GM12801 (cell line): Measurements from ENCODE around the gene GDPD4.

ENCODE experiments used
- TF ChIP-seq, protein P1 (sequence below): IDR thresholded peaks from one replicate; pipeline ENCODE4 v1.5.1; 2011; ENCODE audit warnings: control low read depth; ENCODE audit not compliant: insufficient read length; ENCODE audit errors: extremely low read depth

Gene GDPD4

DNA sequence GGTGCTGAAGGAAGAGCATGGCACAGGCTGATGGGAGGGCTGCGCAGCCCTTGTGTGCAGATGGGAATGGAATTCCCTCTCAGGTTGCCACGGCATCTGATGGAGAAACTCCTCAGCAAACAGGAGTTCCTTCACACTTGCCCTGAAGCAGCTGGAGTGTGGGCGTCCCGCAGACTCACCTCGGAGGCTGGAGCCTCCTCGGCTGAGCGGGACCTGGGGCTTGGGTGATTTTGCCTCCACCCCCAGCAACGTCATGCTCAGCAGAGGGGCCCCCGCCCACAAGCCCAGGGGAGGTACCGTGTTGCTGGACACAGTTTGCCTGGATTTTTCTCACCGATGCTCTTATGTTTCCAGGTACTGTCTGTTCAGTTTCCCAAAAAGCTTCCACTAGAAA, 110.1 kb downstream of the GDPD4 start:
- TF ChIP-seq, protein P1, sequence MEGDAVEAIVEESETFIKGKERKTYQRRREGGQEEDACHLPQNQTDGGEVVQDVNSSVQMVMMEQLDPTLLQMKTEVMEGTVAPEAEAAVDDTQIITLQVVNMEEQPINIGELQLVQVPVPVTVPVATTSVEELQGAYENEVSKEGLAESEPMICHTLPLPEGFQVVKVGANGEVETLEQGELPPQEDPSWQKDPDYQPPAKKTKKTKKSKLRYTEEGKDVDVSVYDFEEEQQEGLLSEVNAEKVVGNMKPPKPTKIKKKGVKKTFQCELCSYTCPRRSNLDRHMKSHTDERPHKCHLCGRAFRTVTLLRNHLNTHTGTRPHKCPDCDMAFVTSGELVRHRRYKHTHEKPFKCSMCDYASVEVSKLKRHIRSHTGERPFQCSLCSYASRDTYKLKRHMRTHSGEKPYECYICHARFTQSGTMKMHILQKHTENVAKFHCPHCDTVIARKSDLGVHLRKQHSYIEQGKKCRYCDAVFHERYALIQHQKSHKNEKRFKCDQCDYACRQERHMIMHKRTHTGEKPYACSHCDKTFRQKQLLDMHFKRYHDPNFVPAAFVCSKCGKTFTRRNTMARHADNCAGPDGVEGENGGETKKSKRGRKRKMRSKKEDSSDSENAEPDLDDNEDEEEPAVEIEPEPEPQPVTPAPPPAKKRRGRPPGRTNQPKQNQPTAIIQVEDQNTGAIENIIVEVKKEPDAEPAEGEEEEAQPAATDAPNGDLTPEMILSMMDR: no peak

DNA sequence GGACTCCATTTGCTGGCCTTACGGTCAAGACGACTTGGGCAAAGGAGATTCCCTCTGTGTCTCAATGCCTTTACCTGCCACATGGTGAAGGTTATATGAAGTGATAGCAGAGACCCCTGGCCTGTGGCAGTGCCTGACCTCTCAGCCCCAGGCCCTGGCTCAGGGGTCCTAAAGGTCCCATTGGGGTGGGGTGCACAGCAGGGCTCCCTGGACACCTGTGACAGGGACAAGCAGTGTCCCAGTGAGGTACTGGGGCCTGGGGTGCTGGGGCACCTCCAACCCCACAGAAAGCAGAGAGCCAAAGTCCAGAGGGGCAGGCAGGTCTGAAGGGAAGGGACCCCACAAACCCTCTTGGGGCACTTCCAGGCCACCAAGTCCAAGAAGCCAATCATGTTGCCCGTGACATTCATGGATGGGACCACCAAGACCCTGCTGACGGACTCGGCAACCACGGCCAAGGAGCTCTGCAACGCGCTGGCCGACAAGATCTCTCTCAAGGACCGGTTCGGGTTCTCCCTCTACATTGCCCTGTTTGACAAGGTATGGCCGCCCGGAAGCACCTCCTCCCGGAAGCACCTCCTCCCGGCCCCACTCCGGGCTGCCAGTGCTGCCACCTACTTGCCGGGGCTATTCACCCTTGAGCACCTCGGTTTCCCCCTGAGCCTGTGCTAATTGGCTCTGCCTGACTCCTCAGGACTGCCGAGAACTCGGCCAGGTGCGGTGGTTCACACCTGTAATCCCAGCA, 111.0 kb downstream of the GDPD4 start:
- TF ChIP-seq, protein P1: no peak

DNA sequence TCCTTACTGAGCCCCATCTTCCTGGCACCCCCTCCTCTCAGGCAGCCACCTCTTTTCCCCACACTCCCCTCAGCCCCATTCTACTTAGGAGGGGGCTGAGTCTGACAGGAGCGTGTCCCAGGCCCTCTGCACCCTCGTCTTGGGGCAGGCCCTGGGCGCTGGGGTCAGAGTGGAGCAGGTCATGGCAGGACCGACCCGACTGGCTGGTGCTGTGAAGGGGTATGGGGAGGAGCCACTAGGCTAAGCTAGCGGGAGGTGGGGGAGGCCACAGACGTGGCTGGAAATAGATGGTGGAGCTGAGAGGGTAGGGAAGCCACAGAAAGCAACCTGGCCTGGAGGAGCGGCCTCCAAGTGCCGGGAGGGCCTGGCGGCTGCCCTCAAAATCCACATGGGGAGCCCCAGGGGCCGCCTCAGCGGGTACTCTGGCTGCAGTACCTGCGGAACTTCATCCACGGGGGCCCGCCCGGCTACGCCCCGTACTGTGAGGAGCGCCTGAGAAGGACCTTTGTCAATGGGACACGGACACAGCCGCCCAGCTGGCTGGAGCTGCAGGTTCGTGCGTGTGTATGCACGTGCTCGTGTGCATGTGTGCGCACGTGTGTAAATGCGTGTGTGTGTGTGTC, 111.8 kb downstream of the GDPD4 start:
- TF ChIP-seq, protein P1: no peak

DNA sequence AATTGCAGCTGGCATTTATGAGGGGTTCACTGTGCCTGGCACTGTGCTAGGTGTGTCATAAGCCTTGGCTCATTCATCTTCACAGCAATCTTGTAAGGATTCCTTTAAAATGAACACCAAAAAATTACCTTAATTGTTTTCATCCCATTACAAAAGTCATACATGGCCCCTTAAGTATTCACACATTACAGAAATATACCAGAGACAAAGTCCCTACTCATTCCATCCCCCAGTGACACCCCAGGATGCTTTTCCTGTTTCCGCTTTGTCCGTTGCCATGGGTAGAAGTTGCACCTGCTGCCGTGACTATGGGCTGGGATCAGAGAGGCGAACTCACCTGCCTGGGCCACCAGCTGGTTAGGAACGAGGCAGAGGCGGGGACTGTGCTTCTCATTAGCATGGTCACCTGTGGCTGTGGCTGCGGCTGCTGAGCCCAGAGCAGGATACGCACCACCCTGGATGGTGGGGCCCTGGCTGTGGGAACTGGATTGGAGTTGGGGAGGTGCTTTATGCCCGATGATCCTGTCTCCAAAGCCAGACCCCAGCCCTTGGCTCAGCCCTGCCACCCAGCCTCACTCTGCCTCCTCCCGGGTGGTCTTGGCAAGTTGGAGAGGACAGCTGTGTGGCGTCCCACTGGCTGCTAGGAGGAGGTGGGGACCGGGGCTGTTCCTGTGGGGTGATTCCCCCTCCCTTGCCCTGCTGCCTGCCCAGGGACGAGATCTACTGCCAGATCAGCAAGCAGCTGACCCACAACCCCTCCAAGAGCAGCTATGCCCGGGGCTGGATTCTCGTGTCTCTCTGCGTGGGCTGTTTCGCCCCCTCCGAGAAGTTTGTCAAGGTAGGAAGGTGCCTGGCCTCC, 112.6 kb downstream of the GDPD4 start:
- TF ChIP-seq, protein P1: no peak

DNA sequence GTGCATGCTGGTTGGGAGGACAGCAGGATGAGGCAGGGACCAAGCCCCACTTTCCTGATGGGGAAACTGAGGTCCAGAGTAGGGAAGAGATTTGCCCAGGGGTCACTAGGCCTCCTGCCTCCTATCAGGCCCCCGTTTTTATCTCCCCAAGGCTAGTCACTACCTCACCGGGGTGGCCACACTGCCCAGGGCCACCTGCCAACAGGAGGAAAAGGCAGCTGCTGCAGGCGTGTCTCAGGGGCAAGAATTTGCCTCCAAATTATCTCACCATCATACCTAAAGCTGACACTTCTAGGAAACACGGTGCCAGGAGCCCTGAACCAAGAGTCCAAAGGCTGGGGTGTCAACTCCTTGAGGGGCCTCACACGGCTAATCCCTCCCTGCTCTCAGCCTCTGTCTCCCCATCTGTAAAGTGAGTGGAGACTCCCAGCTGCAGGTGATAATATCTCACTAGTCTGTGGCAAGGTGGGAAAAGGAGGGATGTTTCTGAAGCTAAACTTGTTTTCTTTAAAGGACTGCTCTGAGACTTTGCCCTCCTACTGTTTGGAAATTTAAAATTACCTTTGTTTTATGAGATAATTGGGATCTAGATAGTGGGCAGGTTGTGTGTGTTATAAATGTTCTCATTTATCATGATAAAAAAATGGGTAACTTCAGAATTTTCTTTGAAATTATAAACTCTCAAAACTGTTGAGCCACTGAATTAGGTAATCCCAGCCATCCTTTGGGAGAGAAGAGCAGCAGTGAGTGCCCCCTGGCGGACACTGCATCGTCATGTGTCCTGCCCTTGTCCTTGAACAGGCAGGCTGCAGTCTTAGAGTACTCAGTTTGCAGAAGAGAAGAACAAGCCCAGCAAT, 113.5 kb downstream of the GDPD4 start:
- TF ChIP-seq, protein P1: no peak

DNA sequence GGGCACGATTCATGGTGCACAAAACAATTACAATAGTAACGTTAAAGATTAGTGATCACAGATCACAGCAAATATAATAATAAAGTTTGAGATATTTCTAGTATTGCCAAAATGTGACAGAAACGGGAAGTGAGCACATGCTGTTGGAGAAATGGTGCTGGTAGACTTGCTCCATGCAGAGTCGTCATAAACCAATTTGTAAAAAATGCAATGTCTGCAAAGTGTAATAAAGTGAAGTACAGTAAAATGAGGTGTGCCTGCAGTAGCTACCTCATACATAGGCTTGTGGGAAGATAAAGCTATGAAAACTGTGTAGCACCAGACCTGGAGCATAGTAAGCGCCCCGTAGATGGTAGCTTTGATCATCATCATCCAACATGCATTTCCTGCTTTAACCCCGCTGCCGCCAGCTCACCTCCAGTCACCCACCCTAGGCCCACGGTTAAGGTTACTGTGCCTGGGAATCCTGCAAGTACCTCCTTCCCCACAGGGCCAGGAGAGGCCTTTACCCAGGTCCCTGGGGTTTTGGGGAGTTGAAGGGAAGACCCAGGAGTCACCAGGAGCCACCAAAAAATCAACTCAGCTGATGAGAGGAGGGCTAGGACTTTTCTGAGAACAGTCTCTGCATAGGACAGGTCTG, 114.3 kb downstream of the GDPD4 start:
- TF ChIP-seq, protein P1: no peak
